ENCODE data around the gene OR2A7.
"Not testable (repeated sequence)": the region's sequence is repeated elsewhere in the genome, so short reads cannot be mapped to it uniquely, and the experiment has no call there.

- TF ChIP-seq CTCF (IDR thresholded peaks at IDR 0.05; ENCODE audit: low read length); EZH2phosphoT487 (IDR thresholded peaks at IDR 0.05; ENCODE audit: low read length); EZH2 (optimal IDR thresholded peaks at IDR 0.05; ENCODE audit: low read depth, low read length): not testable (repeated sequence)
Measured at GRCh38 chr7:144269188-144269587, 4.6 kb upstream of the OR2A7 start, which contains the start of gene CTAGE8.
